Fibroblast of peridontal ligament (primary cell): ENCODE measurements around the gene MRPS26.
"Not testable (repeated sequence)": the region's sequence is repeated elsewhere in the genome, so short reads cannot be mapped to it uniquely, and the experiment has no call there.

Experiments used
- DNase-seq: peaks from one replicate; pipeline ENCODE4 v3.0.0-alpha.2; 2010; ENCODE audit errors: extremely low read depth

The MRPS26 gene

DNA sequence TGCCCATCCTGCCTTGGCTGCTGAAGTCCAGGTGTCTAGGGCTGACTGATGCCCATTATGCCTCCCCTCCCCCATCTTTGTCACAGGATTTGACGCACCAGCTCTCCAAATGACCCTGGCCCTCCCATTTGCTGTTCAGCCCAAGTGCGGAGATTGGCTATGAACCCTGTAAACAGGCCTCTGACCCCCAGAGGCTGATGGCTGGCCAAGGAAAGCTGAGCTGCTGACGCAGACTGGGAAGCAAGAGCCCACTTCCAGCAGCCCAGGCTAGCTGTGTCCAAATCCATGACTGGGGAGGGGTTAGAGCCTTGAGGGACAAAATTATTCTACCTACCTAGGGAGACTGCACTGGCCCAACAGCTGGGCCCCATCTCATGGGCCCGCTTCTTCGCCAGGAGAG is 3.2 kb upstream of the MRPS26 start:
- no peak for DNase-seq

DNA sequence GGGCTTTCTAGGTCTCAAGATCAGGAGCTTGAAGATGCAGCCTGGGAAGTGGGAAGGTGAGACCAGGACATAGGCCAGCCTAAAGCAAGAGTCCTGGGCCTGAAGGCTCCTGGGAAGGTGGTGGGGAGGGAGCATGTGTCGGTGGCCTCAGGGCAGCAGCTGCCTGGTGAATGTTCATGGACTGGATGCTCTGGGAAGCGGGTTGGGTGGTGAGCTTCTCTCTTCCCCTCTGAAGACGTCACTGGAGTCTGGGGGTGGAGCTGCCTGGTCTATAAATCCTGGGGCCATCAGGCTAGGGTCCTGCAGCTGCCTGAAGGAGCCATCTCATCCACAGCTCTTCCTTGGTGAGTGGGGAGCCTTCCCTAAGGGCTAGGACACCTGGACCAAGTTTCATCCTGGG is 2.5 kb upstream of the MRPS26 start, which contains the start of gene GNRH2:
TSS of gene GNRH2 (plus strand) at position 301 of the 400 bp plus-strand sequence. CDS start 793 bp downstream, outside the sequence.
- DNase-seq: no peak

DNA sequence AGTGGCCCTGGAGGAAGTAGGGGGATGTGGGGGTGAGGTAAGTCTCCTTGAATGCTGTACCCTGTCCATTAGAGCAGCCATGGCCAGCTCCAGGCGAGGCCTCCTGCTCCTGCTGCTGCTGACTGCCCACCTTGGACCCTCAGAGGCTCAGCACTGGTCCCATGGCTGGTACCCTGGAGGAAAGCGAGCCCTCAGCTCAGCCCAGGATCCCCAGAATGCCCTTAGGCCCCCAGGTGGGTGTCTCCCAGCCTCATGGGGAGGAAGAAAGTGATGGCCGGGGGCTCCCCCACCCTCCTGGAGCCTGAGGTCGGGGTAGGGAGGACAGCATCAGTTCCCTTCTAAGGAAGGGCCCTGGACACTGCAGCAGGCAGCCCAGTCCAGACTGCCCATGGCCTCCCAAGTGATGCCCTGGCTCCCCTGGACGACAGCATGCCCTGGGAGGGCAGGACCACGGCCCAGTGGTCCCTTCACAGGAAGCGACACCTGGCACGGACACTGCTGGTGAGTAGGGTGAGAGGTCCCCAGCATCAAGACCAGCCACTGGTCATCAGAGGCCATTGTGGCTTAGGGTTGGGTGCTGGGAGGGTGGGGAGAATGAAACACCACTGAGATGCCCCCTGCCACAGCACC is 1.4 kb upstream of the MRPS26 start:
- no peak for DNase-seq

DNA sequence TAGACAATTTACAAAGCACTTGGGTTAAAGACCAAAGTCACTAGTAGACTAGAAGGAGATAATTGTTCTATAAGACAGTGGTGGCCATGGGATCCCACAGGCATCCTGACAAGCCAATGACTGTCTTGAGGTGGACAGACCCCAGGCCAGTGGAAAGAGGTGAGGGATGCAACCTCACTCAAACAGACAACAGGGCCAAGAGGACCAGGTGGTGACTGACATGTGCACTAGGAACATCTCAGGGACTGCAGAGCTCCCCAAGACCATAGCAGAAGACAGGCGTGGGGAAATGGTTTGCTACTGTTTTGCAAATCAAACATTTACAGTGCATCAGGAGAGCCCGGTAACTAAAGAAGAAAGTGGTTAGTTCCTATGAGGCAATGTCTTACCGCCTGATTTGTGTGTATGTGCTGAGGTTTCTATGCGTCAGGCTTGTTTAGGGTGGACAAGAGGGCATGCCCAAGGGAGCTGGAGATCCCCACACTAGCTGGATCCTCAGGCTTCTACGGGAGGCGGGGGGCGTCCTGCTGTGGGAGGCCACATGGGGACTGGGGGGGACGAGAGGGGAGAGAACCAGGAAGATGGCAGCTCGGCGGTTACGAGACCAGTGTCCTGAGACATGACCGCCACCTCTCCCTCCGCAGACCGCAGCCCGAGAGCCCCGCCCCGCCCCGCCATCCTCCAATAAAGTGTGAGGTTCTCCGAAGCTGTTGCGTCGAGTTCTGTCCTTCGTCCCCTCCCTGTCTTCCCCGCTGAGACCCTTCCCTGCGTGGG is 623 bp upstream of the MRPS26 start:
- peak; percentile 86 for DNase-seq

DNA sequence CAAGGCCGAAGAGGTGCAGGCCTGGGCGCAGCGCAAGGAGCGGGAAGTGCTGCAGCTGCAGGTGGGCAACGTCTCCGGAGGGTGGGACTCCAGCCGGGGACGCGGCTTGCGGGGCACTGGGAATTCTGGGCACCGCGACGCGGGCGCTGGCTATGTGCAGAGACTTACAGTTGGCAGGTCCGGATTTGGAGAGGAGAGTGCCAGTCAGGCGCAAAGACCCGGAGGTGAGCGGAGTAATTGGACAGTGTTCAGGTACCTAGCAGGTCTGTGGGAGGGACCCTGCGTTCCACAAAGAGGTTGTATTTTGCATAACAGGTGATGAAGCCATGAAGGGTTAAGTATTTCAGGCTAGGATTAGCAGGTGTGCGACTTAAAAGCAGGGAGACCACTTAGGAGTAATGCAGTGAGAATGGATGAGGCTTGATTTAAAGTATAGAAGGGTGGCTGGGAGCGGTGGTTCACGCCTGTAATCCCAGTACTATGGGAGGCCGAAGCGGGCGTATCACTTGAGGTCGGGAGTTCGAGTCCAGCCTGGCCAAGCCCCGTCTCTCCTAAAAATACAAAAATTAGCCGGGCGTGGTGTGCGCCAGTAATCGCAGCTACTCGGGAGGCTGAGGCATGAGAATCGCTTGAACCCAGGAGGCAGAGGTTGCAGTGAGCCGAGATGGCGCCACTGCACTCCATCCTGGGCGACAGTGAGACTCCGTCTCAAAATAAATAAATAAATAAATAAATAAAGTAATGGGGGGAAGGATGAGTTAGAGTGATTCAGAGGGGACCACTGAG is 1.0 kb downstream of the MRPS26 start:
- DNase-seq: peak; percentile 7

DNA sequence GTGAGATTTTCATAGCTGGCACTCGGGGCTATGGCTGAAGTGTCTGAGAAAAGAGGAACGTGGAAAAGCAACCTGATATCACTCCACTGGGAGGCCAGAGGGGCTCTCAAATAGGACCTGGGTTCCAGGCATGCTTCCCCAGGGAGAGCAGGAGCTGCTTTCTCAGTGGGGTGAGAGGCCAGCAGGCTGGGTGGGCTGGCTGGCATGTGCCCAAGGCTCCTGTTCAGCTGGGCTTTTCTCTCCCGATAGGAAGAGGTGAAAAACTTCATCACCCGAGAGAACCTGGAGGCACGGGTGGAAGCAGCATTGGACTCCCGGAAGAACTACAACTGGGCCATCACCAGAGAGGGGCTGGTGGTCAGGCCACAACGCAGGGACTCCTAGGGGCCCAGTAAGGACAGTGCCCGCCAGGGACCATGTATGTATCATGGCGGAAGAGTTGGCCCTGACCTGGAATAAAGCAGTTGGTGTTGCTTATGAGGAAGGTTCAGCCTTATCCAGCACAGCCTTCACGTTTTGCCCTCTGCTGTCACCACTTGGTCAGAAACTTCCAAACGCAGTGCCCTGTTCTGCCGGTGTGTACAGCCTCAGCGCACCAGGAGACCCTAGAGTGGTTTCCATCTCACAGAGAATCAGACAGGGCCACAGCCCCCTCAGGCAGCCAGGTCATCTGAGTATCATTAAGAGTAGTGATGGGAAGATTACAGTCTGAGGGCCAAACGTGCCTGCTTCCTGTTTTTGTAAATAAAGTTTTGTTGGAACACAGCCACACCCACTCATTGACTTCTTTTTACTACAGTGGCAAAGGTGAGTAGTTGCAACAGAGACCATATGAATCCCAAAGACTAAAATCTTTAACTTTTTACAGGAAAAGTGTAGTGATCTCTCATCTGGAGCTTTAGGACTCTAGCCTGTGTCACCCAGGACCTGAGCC is 1.9 kb downstream of the MRPS26 start:
- no peak for DNase-seq

DNA sequence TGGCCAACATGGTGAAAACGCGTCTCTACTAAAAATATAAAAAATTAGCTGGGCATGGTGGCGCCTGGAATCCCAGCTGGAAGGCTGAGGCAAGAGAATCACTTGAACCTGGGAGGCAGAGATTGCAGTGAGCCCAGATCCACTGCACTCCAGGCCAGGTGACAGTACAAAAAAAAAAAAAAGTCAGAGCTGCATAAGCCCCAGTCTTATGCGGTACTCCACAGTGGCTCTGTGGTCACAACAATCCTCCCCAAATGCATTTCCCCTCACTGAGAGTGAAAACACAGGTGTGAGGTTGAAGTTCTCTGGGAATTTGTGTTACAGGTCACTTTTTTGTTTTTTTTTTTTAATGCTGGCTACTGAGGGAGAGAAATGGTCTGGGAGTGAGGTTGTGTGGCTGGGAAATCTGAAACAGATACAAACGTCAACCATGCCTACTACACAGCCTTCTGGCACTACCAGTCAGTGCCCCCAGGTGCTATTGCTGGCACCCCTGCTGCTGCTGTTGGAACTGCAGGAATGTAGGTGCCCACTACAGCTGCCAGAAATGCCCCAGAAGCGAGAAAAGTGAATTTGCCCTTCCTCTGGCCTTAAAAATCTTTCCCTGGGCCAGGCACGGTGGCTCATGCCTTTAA is 5.7 kb downstream of the MRPS26 start:
- no peak for DNase-seq

DNA sequence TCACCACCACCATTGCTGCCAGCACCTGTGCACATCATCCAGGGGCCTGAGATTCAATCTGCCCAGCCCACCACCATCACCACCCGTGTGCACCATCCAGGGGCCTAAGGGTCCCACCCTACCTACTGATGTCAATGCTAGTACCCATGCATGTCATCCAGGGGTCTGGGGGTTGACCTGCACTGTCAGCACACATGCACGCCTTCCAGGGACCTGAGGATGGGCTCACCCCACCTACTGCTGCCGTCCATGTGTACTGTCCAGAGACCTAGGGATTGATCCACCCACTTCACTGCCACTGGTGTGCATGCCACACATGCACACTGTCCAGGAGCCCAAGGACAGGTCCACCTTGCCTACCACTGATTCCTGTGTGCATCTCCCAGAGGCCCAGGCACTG is 13.6 kb downstream of the MRPS26 start:
- DNase-seq: no peak

DNA sequence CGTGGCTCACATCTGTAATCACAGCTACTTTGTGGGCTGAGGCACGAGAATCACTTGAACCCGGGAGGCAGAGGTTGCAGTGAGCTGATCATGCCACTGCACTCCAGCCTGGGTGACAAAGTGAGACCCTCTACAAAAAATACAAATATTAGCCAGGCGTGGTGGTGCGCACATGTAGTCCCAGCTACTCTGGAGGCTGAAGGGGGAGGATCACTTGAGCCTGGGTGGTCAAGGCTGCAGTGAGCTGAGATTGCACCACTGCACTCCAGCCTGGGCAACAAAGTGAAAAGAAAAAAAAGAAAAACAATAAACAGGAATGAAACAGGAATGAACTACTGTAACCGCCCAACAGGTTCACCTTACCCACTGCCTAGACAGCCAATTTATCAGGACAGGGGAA is 18.3 kb downstream of the MRPS26 start:
- DNase-seq: not testable (repeated sequence)

DNA sequence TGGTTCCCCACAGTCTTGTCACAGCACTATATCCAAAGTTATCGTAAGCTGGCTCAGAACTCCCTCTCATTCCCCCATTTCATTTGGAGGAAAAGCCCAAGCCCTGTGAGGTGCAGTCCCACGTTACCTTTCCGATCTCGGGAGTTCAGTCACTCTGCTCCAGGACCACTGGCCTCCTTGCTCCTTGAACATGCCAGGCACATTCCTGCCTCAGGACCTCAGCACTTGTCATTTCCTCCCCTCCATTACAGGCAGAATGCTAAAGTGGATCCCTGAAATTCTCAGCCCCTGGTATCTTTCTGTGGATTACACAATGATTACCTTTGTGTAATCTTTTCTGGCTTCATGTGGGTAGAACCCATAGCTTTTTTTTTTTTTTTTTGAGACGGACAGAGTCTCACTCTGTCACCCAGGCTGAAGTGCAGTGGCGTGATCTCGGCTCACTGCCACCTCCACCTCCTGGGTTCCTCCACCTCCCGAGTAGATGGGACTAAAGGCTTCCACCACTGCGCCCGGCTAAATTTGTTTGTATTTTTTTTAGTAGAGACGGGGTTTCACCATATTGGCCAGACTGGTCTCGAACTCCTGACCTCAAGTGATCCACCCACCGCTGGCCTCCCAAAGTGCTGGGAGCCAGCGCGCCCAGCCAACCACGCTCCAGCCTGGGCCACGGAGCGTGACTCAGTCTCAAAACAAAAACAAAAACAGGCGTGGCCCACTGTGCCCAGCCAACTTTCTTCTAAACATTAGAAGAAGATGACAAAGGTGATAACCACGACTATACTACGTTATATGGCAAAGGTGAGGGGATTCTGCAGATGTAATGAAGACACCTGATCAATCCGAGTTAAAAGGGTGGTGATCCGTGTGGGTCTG is 21.5 kb downstream of the MRPS26 start:
- DNase-seq: no peak

DNA sequence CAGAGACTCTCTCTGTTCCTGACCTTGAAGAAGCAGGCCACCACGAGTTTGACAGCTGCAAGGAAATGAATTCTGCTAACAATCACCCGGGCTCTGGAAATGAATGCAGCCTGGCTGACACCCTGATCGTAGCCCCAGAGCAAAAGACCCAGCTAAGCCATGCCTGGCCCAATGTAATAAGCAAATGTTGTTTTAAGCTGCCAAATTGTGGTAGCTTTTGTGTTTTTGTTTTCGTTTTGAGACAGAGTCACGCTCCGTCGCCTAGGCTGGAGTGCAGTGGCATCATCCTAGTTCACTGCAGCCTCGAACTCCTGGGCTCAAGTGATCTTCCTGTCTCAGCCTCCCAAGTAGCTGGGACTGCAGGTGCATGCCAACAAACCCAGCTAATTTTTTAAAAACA is 22.2 kb downstream of the MRPS26 start:
- no peak for DNase-seq

DNA sequence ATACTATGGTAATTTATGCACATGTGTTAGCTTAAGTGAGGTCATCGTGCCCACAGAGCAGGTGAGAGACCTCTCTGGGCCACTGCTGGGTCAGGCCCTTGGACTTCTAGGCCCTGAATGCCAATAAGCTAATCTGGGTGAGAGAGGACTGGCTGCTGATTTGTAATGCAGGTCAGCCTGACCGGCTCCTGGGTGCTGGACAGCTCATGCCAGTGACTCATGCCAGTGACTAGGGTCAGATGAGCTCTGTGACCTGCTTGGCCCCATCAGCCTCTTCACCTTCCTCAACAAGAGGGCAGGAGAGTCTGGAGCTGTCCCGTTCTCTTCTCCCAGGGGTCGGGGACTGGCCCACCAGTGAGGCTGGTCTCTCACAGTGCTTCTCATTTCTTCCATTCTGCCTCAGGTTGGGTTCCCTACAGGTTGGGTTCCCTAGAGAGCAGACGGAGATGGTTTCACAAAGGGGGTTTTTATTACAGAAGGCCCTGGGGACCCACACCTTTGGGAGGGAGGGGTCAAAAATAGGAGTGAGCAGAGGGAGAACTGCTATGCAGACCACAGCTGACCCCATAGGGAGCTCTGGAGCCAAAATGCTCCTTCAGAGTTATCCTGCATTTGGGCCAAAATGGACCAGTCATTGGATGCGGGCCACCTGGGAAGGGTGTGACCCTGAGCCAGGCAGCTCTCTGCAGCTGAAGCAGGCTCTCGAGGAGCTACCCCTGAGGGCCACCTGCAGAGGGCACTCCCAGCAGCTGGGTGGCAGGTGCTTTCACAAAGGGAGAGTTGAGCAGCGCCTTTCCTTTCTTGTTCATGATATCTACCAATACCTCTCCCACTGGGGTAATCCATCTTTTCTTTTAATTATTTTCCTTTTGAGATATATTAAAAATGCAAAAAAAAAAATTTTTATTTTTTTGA is 23.4 kb downstream of the MRPS26 start:
- peak; percentile 10 for DNase-seq

DNA sequence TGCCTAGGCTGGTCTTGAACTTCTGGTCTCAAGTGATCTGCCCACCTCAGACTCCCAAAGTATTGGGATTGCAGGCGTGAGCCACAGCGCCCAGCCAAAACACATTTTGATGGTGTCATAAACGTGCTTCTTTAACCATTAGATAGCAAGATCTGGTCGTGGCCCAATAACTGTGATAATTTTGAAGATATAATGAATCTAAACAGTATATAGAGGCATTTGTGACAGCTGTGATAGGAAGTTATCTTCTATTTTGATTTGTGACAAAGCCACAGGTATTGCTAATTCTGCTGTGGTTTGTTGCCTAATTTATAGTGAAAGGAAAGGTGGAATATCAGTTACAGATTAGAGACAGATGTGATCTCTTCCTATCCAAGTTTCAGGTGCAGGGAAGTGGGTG is 24.9 kb downstream of the MRPS26 start:
- DNase-seq: no peak

DNA sequence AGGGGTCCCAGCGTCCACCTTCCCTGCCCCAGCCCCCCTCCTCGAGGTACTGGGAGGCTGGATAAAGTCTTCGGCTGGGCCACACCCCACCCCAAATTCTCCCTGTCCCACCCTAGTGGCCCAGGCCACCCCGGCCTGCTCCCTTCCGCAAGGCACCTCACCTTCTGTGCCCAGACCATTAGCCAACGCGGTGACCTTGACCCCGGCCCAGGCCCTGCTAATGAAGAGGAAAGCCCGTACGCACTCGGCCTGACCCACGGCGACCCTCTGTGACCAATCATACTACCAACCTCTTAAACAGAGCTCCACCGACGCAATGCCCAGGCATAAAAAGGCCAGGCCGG is 25.4 kb downstream of the MRPS26 start:
- DNase-seq: no peak

DNA sequence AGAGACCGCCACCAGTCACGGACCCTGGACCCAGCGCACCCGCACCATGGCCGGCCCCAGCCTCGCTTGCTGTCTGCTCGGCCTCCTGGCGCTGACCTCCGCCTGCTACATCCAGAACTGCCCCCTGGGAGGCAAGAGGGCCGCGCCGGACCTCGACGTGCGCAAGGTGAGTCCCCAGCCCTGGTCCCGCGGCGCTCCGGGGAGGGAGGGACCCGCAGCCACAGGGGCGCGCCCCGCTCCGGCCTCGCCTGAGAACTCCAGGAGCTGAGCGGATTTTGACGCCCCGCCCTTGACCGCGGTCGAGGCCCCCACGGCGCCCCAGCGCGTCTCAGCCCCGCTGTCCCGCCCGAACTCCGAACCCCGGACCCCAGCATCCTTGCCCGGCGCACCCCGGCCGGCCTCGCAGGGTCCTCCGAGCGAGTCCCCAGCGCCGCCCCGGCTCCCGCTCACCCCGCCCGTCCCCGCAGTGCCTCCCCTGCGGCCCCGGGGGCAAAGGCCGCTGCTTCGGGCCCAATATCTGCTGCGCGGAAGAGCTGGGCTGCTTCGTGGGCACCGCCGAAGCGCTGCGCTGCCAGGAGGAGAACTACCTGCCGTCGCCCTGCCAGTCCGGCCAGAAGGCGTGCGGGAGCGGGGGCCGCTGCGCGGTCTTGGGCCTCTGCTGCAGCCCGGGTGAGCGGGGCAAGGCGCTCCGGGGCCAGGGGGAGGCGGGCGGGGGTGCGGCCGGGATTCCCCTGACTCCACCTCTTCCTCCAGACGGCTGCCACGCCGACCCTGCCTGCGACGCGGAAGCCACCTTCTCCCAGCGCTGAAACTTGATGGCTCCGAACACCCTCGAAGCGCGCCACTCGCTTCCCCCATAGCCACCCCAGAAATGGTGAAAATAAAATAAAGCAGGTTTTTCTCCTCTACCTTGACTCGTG is 26.0 kb downstream of the MRPS26 start, which contains the start of gene OXT:
TSS of gene OXT (plus strand) at position 11 of the 920 bp plus-strand sequence. CDS start at position 47, 36 bp downstream.
- DNase-seq: no peak

DNA sequence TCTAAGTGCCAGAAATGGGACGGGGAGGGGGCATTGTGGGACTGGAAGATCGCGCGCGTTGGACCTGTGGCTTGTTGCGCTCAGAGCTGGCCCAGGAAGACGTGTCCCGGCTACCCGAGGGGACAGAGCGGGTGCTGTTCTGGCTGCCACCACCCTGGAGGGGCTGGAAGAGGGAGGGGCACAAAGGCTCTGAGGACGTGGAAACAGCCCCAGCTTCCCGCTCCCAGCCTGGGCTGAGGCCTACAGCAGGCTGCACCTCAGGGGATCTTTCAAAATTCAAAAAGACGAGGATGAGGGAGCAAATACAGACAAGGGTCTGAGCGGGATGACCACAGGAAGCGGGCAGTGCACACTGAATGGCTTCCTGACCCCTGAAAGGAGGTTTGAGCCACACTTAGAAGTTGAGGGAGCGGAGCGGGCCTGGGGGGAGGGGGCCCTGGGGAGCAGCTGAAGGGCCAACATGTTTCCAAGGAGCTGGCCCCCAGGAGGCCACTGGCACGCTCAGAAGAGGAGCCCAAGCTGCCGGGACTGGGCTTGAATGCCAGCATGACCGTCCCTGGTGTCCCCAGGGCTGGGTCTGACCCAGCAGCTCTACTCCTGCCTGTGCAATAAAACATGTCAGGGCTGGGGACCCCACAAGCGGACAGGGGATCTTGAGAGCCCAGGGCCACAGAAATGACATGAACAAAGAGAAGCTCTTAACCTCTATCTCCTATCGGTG is 26.8 kb downstream of the MRPS26 start:
- DNase-seq: no peak

DNA sequence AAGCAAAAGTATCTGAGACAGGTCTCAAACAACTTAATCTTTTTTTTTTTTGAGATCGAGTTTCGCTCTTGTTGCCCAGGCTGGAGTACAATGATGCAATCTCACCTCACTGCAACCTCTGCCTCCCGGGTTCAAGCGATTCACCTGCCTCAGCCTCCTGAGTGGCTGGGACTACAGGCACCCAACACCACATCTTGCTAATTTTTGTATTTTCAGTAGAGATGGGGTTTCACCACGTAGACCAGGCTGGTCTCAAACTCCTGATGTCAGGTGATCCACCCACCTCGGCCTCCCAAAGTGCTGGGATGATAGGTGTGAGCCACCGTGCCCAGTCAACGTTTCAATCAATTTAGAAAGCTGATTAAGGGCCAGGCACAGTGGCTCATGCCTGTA is 27.4 kb downstream of the MRPS26 start:
- not testable (repeated sequence) for DNase-seq
